GM12864 (cell line): ENCODE data around the gene KIAA1328.
"Not testable (repeated sequence)": the region's sequence is repeated elsewhere in the genome, so short reads cannot be mapped to it uniquely, and the experiment has no call there.

Source experiments
- DNase-seq: peaks from one replicate; pipeline ENCODE4 v3.0.0-alpha.2; 2011; ENCODE audit warnings: low read depth
- H3K4me3 ChIP-seq: 2 replicates; pipeline ENCODE4 v1.5.1; 2011; ENCODE audit warnings: mild to moderate bottlenecking, low read depth, low read length, control low read depth
- CTCF ChIP-seq: IDR thresholded peaks from 2 replicates; pipeline ENCODE4 v1.5.1; 2011; ENCODE audit warnings: low read depth, mild to moderate bottlenecking, moderate library complexity, low read length, control low read depth, inconsistent platforms; ENCODE audit errors: missing control alignments

KIAA1328 gene

GRCh38 chr18:37162551-37162950 is 333.6 kb downstream of the KIAA1328 start:
- DNase-seq, result no peak
- no peak for TF ChIP-seq CTCF
- H3K4me3 ChIP-seq, result no peak overlapping the region

GRCh38 chr18:37163119-37163518 is 334.2 kb downstream of the KIAA1328 start:
- DNase-seq, result no peak
- H3K4me3 ChIP-seq, result no peak overlapping the region
- TF ChIP-seq CTCF, result no peak

- H3K4me3 ChIP-seq, result no peak overlapping the region
- no peak for TF ChIP-seq CTCF
- DNase-seq, result no peak
These were observed 337.6 kb downstream of the KIAA1328 start for GRCh38 chr18:37166491-37166890.

GRCh38 chr18:37166966-37167365 is 338.0 kb downstream of the KIAA1328 start:
- H3K4me3 ChIP-seq, DNase-seq: not testable (repeated sequence)
- peak; percentile 4 for TF ChIP-seq CTCF

GRCh38 chr18:37170984-37171383 is 342.1 kb downstream of the KIAA1328 start:
- no peak for TF ChIP-seq CTCF
- no peak overlapping the region for H3K4me3 ChIP-seq
- DNase-seq, result no peak

GRCh38 chr18:37173384-37173783 is 344.5 kb downstream of the KIAA1328 start:
- TF ChIP-seq CTCF, result no peak
- DNase-seq, result no peak
- H3K4me3 ChIP-seq, result no peak overlapping the region

- TF ChIP-seq CTCF, result no peak
- no peak for DNase-seq
These were observed 347.0 kb downstream of the KIAA1328 start for GRCh38 chr18:37175727-37176620.

More at GRCh38 chr18:37175727-37176620, 347.0 kb downstream of the KIAA1328 start:
- no peak overlapping the region for H3K4me3 ChIP-seq
